ENCODE results near the gene MED25. TPM values are rescaled to one million over a fixed set of nuclear protein-coding genes. Genes with fewer than 3 reads are reported as not detected.

MED25 gene
- total RNA-seq, 2 experiments from 2014 or later, result 57.9 to 62.7 TPM

GRCh38 chr19:49871349-49871985 is 53.4 kb downstream of the MED25 start:
- no peak overlapping the region for H3K4me3 Mint-ChIP-seq
- POLR2A ChIA-PET, result no interaction called here
- no peak for DNase-seq
- H3K9me3 Mint-ChIP-seq, result no peaks in the 10 kb centered on the region
- H3K27me3 Mint-ChIP-seq, result no peaks in the 10 kb centered on the region
- CTCF ChIA-PET, result interaction anchor here (0.9 kb wide), 1 partner anchor 19 kb away, joined by 3 read pairs; no protein-coding TSS in a partner anchor
- peaks cover 7% of the 10 kb centered on the region for H3K36me3 Mint-ChIP-seq (ENCODE audit: low read depth)
- peak overlapping the region; percentile 54 for H3K27ac Mint-ChIP-seq
- peaks cover 35% of the 10 kb centered on the region for H3K4me1 Mint-ChIP-seq

DNA sequence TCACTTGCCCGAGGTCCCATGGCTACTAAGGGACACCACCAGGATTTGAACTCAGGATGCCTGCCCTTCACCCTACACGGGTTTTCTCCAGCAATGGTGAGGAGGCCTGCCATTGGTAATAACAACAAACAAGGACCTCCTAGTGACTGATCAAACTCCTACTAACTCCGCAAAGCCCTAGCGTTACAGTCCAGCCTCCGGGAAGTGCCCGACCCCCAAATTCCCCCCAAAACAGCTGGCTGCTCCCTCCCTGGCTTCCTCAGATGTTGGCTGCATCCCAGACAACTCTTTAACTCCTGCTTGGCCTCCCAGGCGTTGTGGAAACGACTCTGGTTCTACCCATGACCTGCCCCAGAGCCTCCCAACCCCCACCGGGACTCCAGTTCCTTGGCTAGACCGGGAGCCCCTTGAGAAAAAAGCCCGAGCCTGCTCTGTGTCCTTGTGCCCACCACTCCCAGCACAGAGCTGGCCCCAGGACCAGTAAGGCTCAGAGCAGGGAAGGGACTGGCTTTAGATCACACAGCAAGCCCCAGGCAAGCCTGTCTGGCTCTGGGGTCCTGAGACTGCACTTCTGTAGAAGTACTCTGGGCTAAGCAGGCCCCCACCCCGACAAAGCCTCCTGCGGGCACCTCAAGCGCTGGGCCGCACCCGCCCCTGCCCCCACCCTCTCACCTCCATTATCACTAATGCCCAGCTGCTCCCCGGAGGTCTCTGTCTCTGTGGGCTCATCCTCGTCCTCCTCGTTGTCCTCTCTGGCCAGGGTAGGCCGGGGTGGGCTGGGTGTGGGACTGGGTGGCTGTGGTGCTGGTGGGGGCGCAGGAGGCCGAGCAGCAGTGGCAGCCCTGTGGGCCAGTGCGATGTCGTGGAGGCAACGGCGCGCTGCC is 54.4 kb downstream of the MED25 start:
- ChIA-PET CTCF (interaction anchor here (0.5 kb wide), 1 partner anchor 318 kb away, joined by 5 read pairs; no protein-coding TSS in a partner anchor), POLR2A (no interaction called here)
- DNase-seq, result no peak
- H3K27me3 Mint-ChIP-seq, result no peaks in the 10 kb centered on the region
- H3K9me3 Mint-ChIP-seq, result no peaks in the 10 kb centered on the region
- peaks cover 30% of the 10 kb centered on the region for H3K4me1 Mint-ChIP-seq
- no peak overlapping the region for H3K4me3 Mint-ChIP-seq
- H3K36me3 Mint-ChIP-seq (ENCODE audit: low read depth), result peaks cover 4% of the 10 kb centered on the region
- H3K27ac Mint-ChIP-seq, result peak overlapping the region; percentile 68

- POLR2A ChIA-PET, result no interaction called here
Measured at GRCh38 chr19:49873129-49873521, 55.0 kb downstream of the MED25 start.

GRCh38 chr19:49873834-49874233 is 55.7 kb downstream of the MED25 start:
- peak overlapping the region; percentile 47 for H3K27ac Mint-ChIP-seq
- ChIA-PET POLR2A (no interaction called here), CTCF (interaction anchor here (0.9 kb wide), 1 partner anchor 38 kb away, joined by 3 read pairs; no protein-coding TSS in a partner anchor)
- no peaks in the 10 kb centered on the region for H3K27me3 Mint-ChIP-seq
- peaks cover 39% of the 10 kb centered on the region for H3K4me1 Mint-ChIP-seq
- no peak overlapping the region for H3K4me3 Mint-ChIP-seq
- no peaks in the 10 kb centered on the region for H3K9me3 Mint-ChIP-seq
- no peak for DNase-seq
- H3K36me3 Mint-ChIP-seq (ENCODE audit: low read depth), result peaks cover 3% of the 10 kb centered on the region

More at GRCh38 chr19:49873129-49873521, 55.0 kb downstream of the MED25 start:
- Mint-ChIP-seq H3K9me3 (no peaks in the 10 kb centered on the region), H3K27me3 (no peaks in the 10 kb centered on the region), H3K4me1 (peaks cover 34% of the 10 kb centered on the region), H3K4me3 (no peak overlapping the region), H3K27ac (no peak overlapping the region), H3K36me3 (ENCODE audit: low read depth) (peaks cover 2% of the 10 kb centered on the region)
- CTCF ChIA-PET, result interaction anchor here (0.5 kb wide), 1 partner anchor 318 kb away, joined by 5 read pairs; no protein-coding TSS in a partner anchor
- DNase-seq, result no peak

- CTCF ChIA-PET, result interaction anchor here (0.9 kb wide), 1 partner anchor 37 kb away, joined by 3 read pairs; no protein-coding TSS in a partner anchor
- H3K27me3 Mint-ChIP-seq, result no peaks in the 10 kb centered on the region
- no peak overlapping the region for H3K27ac Mint-ChIP-seq
- peaks cover 9% of the 10 kb centered on the region for H3K36me3 Mint-ChIP-seq (ENCODE audit: low read depth)
- H3K4me3 Mint-ChIP-seq, result peak overlapping the region; percentile 26
- POLR2A ChIA-PET, result no interaction called here
- H3K9me3 Mint-ChIP-seq, result no peaks in the 10 kb centered on the region
- peaks cover 47% of the 10 kb centered on the region for H3K4me1 Mint-ChIP-seq
- no peak for DNase-seq
Measured at GRCh38 chr19:49874503-49875157, 56.5 kb downstream of the MED25 start.

DNA sequence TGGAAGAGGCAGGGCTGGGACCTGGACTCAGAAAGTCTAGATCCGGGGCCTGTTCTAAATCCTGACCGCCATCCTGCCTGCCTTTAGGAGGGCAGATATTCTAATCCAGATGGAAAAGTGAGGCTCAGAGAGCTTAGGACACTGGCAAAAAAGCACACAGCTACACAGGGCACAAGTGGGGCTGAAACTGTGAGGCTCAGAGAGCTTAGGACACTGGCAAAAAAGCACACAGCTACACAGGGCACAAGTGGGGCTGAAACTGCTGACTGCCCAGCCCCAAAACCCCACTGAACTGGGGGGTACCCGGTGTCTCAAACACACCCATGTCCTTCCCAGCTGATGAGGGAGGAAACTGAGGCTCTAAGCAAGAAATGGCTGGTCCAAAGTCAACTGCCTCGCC is 57.1 kb downstream of the MED25 start:
- ChIA-PET POLR2A (no interaction called here), CTCF (no interaction called here)
- Mint-ChIP-seq H3K4me1 (peaks cover 45% of the 10 kb centered on the region), H3K9me3 (no peaks in the 10 kb centered on the region), H3K4me3 (no peak overlapping the region), H3K36me3 (ENCODE audit: low read depth) (peaks cover 12% of the 10 kb centered on the region), H3K27ac (no peak overlapping the region), H3K27me3 (no peaks in the 10 kb centered on the region)
- DNase-seq, result no peak

DNA sequence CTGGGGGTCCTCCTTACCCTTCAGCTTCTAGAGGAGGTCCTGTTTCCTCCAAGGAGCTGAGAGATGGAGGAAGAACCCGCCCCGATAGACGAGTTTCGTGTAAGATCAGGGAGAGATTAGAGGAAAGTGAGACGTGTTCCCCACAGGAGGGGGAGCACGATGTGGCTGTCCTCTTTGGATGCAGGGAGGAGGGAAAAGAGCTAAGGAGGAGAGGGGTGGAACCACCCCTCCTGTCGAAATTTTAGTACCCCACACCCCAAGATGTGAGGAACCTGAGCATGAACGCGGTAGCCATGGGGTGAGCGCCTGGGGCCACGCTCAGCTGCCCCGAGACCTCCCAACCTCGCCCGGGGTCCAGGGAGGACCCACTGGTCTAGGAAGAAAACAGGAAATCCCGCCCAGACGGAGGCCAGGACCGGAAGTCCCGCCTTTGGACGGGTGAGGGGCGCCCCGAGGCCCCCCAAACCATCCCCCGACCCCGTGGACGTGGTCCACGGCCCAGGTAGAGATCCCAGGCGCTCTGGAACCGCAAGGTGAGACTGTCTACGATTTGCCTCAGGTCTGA is 57.9 kb downstream of the MED25 start:
- Mint-ChIP-seq H3K9me3 (no peaks in the 10 kb centered on the region), H3K4me1 (peaks cover 38% of the 10 kb centered on the region), H3K27ac (no peak overlapping the region), H3K36me3 (ENCODE audit: low read depth) (peaks cover 16% of the 10 kb centered on the region), H3K4me3 (no peak overlapping the region), H3K27me3 (no peaks in the 10 kb centered on the region)
- ChIA-PET CTCF (interaction anchor here (1.3 to 2.3 kb wide), 2 partner anchors 15 to 52 kb away, joined by 5 to 11 read pairs; no protein-coding TSS in a partner anchor), POLR2A (no interaction called here)
- peak; percentile 70 for DNase-seq

DNA sequence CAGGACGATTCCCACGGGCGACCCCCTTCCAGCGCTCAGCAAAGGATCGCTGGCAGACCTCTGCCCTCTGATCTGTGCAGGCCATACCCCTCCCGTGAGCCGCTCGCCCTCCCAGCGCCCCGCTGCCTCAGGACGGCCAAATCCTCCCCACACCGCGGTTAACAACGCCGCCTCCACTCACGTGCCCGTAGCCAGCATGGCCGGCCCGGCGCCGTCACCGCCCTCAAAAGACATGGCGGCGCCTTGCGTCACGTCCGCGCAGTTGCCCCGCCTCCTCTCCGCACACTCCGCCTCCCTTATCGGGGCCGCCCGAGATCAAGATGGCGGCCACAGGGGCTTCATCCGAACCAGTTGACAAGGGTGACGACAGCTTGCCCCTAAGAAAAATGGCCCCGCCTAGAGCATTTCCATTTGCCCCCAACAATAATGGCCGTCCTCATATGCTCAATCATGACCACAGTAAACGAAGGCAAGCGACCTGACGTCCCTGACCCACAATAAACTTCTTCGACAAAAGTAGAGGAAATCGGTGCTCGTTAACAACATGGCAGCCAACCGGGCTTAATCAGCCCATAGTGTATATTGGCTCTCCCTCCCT is 58.4 kb downstream of the MED25 start:
- H3K36me3 Mint-ChIP-seq (ENCODE audit: low read depth), result peaks cover 17% of the 10 kb centered on the region
- CTCF ChIA-PET, result interaction anchor here (1.3 to 2.3 kb wide), 2 partner anchors 14 to 51 kb away, joined by 5 to 11 read pairs; no protein-coding TSS in a partner anchor
- H3K4me1 Mint-ChIP-seq, result peaks cover 38% of the 10 kb centered on the region

DNA sequence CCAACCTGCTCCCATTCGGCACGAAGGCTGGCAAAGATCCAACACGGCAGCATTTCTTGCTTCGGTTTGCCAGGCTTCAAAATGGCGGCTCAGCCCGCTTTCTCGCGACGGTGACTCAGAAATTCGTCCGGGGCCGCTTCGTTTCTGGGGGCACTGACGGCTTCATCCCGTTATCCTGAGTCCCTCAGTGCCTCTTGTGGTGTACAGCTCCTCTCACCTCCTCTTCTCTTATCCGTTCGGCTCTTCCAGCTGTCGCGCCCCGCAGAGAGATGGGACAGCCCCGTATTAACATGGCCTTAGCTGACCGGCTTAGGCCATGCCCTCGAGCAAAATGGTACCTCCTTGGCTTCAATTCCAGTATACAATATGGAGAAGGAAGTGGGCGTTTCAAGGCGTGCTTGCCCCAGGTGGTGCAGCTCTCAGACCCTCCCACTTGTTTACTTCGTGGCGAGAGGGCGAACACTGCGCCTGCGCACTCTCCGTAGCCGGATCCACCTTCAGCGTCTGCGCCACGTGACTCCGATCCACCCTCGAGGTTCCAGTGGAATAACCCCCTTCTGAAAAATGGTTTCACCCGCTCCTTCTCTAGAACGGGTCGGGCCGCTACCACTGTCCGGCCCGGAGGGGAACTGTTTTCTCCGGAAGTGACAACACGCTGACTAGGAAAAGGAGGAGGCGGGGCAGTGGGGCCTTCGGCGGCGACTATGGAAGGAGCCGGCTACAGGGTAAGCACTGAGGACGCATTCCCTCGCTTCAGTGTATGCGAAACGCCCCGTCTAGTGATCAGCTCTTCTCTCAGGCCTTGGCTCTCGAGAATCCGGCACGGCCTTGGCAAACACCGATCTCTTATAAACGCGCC is 59.2 kb downstream of the MED25 start, which contains the start of the genes AKT1S1 and TBC1D17:
AKT1S1 (minus strand) TSS at position 336 of the 859 bp plus-strand sequence. CDS start 4,060 bp downstream, outside the sequence.
TBC1D17 (plus strand) TSS at position 683 of the 859 bp plus-strand sequence; CDS start at position 705, 22 bp downstream.
- no peaks in the 10 kb centered on the region for H3K27me3 Mint-ChIP-seq
- CTCF ChIA-PET, result interaction anchor here (1.3 to 2.3 kb wide), 2 partner anchors 14 to 51 kb away, joined by 5 to 11 read pairs; no protein-coding TSS in a partner anchor
- peaks cover 18% of the 10 kb centered on the region for H3K36me3 Mint-ChIP-seq (ENCODE audit: low read depth)
- no peaks in the 10 kb centered on the region for H3K9me3 Mint-ChIP-seq
- no peak within 1 kb of the TSS for H3K4me3 Mint-ChIP-seq
- peaks cover 31% of the 10 kb centered on the region for H3K4me1 Mint-ChIP-seq
- peak; percentile 99 for DNase-seq
- H3K27ac Mint-ChIP-seq, result no peak within 1 kb of the TSS
- POLR2A ChIA-PET, result no interaction called here

More for the DNA sequence above, 58.4 kb downstream of the MED25 start:
- no peak overlapping the region for H3K4me3 Mint-ChIP-seq
- no peaks in the 10 kb centered on the region for H3K27me3 Mint-ChIP-seq
- POLR2A ChIA-PET, result no interaction called here
- H3K27ac Mint-ChIP-seq, result no peak overlapping the region
- H3K9me3 Mint-ChIP-seq, result no peaks in the 10 kb centered on the region
- peak; percentile 98 for DNase-seq

DNA sequence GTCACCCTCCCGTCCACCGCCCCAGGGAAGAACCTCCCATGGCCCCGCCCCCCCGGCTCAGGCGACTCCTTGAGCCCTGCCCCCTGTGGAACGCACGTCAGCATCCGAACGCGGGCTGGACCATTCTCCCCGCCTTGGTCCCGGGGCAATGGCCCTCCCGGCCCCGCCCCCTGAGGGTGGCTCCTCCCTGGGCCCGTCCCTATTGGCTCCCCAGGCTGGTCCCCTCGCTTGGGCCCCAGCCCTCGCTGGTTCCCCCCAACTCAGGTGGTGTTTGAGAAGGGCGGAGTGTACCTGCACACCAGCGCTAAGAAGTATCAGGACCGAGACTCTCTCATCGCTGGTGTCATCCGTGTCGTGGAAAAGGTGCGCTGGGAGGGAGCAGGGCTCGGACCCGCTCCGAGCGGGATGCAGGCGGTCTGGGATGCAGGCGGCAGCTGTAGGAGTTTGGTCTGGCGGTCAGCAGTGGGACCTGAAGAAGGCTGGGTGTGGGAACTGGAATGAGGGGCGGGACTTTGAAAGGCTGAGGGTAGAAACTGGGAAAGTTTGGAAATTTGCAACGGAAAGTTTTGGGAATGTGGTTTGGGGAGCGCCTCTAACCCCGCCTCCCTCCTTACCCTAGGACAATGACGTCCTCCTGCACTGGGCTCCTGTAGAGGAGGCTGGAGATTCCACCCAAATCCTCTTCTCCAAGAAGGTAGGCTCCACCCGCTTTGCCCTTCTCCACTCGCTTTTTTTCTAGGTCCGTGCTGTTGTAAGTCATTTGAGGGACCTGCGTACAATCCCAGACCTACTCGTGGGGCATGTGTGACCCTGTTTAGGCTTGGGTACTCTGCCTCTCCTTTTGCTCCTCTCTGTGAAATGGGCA is 60.0 kb downstream of the MED25 start:
- Mint-ChIP-seq H3K27me3 (no peaks in the 10 kb centered on the region), H3K4me1 (peaks cover 30% of the 10 kb centered on the region), H3K36me3 (ENCODE audit: low read depth) (peaks cover 24% of the 10 kb centered on the region), H3K27ac (no peak overlapping the region), H3K9me3 (no peaks in the 10 kb centered on the region), H3K4me3 (no peak overlapping the region)
- CTCF ChIA-PET, result interaction anchor here (2.3 kb wide), 1 partner anchor 13 kb away, joined by 11 read pairs; no protein-coding TSS in a partner anchor
- DNase-seq, result peak; percentile 99
- POLR2A ChIA-PET, result no interaction called here

DNA sequence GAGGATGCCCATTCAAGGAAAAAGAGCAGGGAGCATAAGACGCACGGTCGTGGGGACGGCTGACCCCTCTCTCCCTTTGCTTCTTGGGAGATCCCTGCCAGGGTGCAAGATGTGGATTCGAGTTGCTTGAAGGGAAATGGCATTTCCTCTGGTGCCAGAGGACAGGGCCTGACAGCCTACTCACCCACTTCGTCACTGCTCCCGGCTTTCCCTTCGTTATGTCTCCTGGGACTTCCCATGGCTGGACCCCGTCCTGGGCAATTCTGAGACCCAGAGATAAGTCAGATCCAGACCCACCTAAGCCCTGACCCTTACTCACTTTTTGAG is 60.6 kb downstream of the MED25 start:
- Mint-ChIP-seq H3K27me3 (no peaks in the 10 kb centered on the region), H3K27ac (no peak overlapping the region), H3K4me1 (peaks cover 32% of the 10 kb centered on the region), H3K36me3 (ENCODE audit: low read depth) (peaks cover 30% of the 10 kb centered on the region), H3K9me3 (no peaks in the 10 kb centered on the region), H3K4me3 (no peak overlapping the region)
- ChIA-PET POLR2A (no interaction called here), CTCF (interaction anchor here (0.6 to 0.7 kb wide), 2 partner anchors 15 to 964 kb away, joined by 3 to 4 read pairs; no protein-coding TSS in a partner anchor)
- DNase-seq, result no peak
